GM10248 (cell line): ENCODE data around the gene KRTAP5-1.

ENCODE experiments used
- CTCF ChIA-PET: fragments of 300-600 bp; sonication (Branson Sonifier 250); formaldehyde crosslinking; extraction: SDS; loops from one replicate; lab custom pipeline; 2021; ENCODE audit warnings: antibody characterized with exemption; lab: Yijun Ruan, JAX
- POLR2A ChIA-PET: fragments of 350-650 bp; sonication (Branson Sonifier 250); formaldehyde crosslinking; extraction: SDS; loops from one replicate; lab custom pipeline; 2020; ENCODE audit warnings: antibody characterized with exemption; lab: Yijun Ruan, JAX
- DNase-seq: peaks from one replicate; pipeline ENCODE4 v3.0.0; 2012; ENCODE audit errors: extremely low spot score
- CTCF ChIP-seq: IDR thresholded peaks from 2 replicates; pipeline ENCODE4 v1.5.1; 2012; ENCODE audit warnings: mild to moderate bottlenecking, low read depth; ENCODE audit errors: extremely low read depth, missing control alignments, control extremely low read depth

KRTAP5-1 gene

GRCh38 chr11:1564535-1565172, 20.4 kb downstream of the KRTAP5-1 start:
- TF ChIP-seq CTCF = no peak
- no peak for DNase-seq
- CTCF ChIA-PET = interaction anchor here (1.1 to 2.9 kb wide), 2 partner anchors 10 to 12 kb away, joined by 3 to 26 read pairs; no protein-coding TSS in a partner anchor
- POLR2A ChIA-PET = interaction anchor here (0.6 kb wide), 2 partner anchors 11 to 615 kb away, joined by 3 to 5 read pairs; no protein-coding TSS in a partner anchor

- DNase-seq = no peak
- ChIA-PET POLR2A (interaction anchor here (0.6 kb wide), 1 partner anchor 10 kb away, joined by 5 read pairs; no protein-coding TSS in a partner anchor), CTCF (interaction anchor here (1.1 to 2.9 kb wide), 2 partner anchors 10 to 13 kb away, joined by 3 to 26 read pairs; no protein-coding TSS in a partner anchor)
- no peak for TF ChIP-seq CTCF
These were observed 21.2 kb downstream of the KRTAP5-1 start for GRCh38 chr11:1563697-1564534.

GRCh38 chr11:1563149-1563638, 21.9 kb downstream of the KRTAP5-1 start:
- CTCF ChIA-PET = no interaction called here
- DNase-seq = no peak
- no peak for TF ChIP-seq CTCF
- POLR2A ChIA-PET = no interaction called here

GRCh38 chr11:1562469-1563148, 22.5 kb downstream of the KRTAP5-1 start:
- TF ChIP-seq CTCF = no peak
- ChIA-PET POLR2A (no interaction called here), CTCF (no interaction called here)
- DNase-seq = no peak

- no peak for TF ChIP-seq CTCF
- ChIA-PET POLR2A (no interaction called here), CTCF (no interaction called here)
- no peak for DNase-seq
These were observed 23.1 kb downstream of the KRTAP5-1 start for GRCh38 chr11:1561955-1562354.

- POLR2A ChIA-PET = no interaction called here
- CTCF ChIA-PET = interaction anchor here (2.0 kb wide), 1 partner anchor 13 kb away, joined by 11 read pairs; no protein-coding TSS in a partner anchor
- DNase-seq = no peak
- TF ChIP-seq CTCF = no peak
These were observed 23.8 kb downstream of the KRTAP5-1 start for GRCh38 chr11:1561266-1561665.
